K562 (cell line): ENCODE measurements around the gene SLC25A21. TPM values are rescaled to one million over a fixed set of nuclear protein-coding genes. Genes with fewer than 3 reads are reported as not detected.

Source experiments
- CC2D1A ChIP-seq: fragments of 450-650 bp; IDR thresholded peaks from 2 replicates; pipeline ENCODE4 v1.6.1; 2017; ENCODE audit warnings: mild to moderate bottlenecking
- FOSL1 ChIP-seq: fragments of 200-800 bp; sonication (Bioruptor generic); conservative IDR thresholded peaks from 2 replicates; pipeline ENCODE4 v1.6.1; 2016; ENCODE audit warnings: missing genetic modification characterization, missing compliant biosample characterization
- NFE2L1 ChIP-seq: fragments of 450-650 bp; IDR thresholded peaks from 2 replicates; pipeline ENCODE4 v1.6.1; 2016; ENCODE audit warnings: missing genetic modification characterization, low read depth, mild to moderate bottlenecking, missing compliant biosample characterization, moderate library complexity, borderline replicate concordance
- PHB ChIP-seq: fragments of 250-450 bp; sonication (Bioruptor Pico); IDR thresholded peaks from 2 replicates; pipeline ENCODE4 v1.5.0; 2021
- RBFOX2 ChIP-seq: fragments of 200-400 bp; formaldehyde crosslinking; IDR thresholded peaks from 2 replicates; pipeline ENCODE4 v1.6.1; 2017; ENCODE audit warnings: low read depth, mild to moderate bottlenecking, low read length, moderate library complexity
- SLC30A9 ChIP-seq: fragments of 250-450 bp; sonication (Bioruptor Pico); IDR thresholded peaks from 2 replicates; pipeline ENCODE4 v1.8.0; 2022; ENCODE audit warnings: mild to moderate bottlenecking, moderate library complexity
- SOX6 ChIP-seq: fragments of 450-650 bp; IDR thresholded peaks from 2 replicates; pipeline ENCODE4 v1.6.1; 2014; ENCODE audit warnings: mild to moderate bottlenecking
- ZBTB2 ChIP-seq: fragments of 450-650 bp; IDR thresholded peaks from 2 replicates; pipeline ENCODE4 v1.6.1; 2016; ENCODE audit warnings: antibody characterized with exemption
- ZBTB7A ChIP-seq: IDR thresholded peaks from 2 replicates; pipeline ENCODE4 v1.6.1; 2011; ENCODE audit warnings: low read depth, mild to moderate bottlenecking, low read length, moderate library complexity, borderline replicate concordance; ENCODE audit not compliant: control insufficient read depth
- polyA plus RNA-seq, 8 experiments: library from polyadenylated mRNA; depleted of rRNA in 4 of 8; stranded (reverse) in 5 of 8; unstranded in 3 of 8; fragments of >200 nt; fragmentation: Nextera tagmentation in 2 of 8; fragmentation: Illumina TruSeq in 1 of 8; extraction: Ambion mirVana in 2 of 8; extraction: Trizol in 1 of 8; gene quantifications; 2 replicates each; pipeline versions ENCODE4 v1.2.1 to v1.2.3, GENCODE V29; 2011 to 2014; ENCODE audit warnings: inconsistent platforms in 1 of 8, missing spikeins in 1 of 8
- total RNA-seq, 7 experiments: library from RNA; depleted of rRNA in 6 of 7; stranded (reverse); fragments of >200 nt in 6 of 7; fragmentation: Illumina TruSeq in 2 of 7; extraction: Trizol in 2 of 7; gene quantifications; 2 replicates each; pipeline versions ENCODE4 v1.2.1 to v1.2.3, GENCODE V29; 2011 to 2021; ENCODE audit warnings: low replicate concordance in 1 of 7
- TF ChIP-seq, protein P1 (sequence below), 2 experiments: fragments of 450-650 bp in 1 of 2; sonication (generic) in 1 of 2; formaldehyde crosslinking in 1 of 2; IDR thresholded peaks in 1 of 2; conservative IDR thresholded peaks in 1 of 2; 2 replicates each; pipeline versions ENCODE4 v1.6.1 to v1.8.1; 2016 to 2023; ENCODE audit warnings: mild to moderate bottlenecking in 2 of 2, moderate library complexity in 2 of 2, inconsistent platforms in 1 of 2, missing genetic modification reagents in 1 of 2
- TF ChIP-seq, protein P2 (sequence below): fragments of 250-450 bp; sonication (Bioruptor Pico); IDR thresholded peaks from 2 replicates; pipeline ENCODE4 v1.5.0; 2021

Gene SLC25A21
- total and polyA plus RNA-seq, 9 of the 15 experiments (the other 6 are each of a cell fraction or from before 2014, with no cell fraction given) = 15.2 to 46.7 (median 28.7) TPM

DNA sequence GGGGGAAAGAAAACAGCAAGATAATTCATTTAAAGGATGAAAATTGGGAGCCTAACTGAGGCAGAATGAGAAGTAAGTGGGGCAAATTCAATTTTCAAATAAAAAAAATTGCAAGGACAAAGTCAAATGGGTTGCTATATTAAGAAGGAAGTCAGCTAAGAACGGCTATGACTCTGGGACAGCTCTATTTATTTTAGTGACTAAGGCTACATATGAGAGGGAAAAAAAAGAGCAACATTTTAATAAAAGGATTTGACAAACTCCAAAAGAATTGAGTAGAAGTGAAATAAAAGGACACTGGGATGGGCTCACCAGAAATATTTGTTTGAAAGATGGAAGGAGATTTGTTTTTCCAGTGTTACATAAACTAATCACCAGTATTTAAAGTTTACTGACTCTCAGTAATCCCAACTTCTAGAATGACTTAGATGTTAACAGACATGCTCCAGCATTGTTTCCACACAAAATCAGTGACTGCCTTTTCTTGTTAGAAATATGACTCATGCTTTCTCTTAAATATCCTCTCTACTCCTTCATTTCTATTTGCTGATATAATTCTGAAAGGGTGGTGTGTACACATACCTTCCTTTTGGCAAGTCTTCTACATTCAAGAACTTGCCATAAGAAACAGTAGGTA lies 198.5 kb downstream of the SLC25A21 start (continued):
- no peak for TF ChIP-seq ZBTB2
- TF ChIP-seq PHB (CRISPR knock-in tag) = no peak
- no peak for TF ChIP-seq NFE2L1
- no peak for TF ChIP-seq SLC30A9 (CRISPR knock-in tag)
- TF ChIP-seq CC2D1A = no peak
- no peak for TF ChIP-seq RBFOX2
- 0 out of 2 replicates have a peak, but pooled peaks have one; percentile 36 for TF ChIP-seq SOX6
- peak; percentile 45; the same call in 1 of the 2 replicates for TF ChIP-seq FOSL1 (tag)
- TF ChIP-seq, protein P1, sequence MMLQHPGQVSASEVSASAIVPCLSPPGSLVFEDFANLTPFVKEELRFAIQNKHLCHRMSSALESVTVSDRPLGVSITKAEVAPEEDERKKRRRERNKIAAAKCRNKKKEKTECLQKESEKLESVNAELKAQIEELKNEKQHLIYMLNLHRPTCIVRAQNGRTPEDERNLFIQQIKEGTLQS (IDR thresholded peaks at IDR 0.05) = peak; percentile 76
- TF ChIP-seq, protein P1 (CRISPR knock-in tag; conservative IDR thresholded peaks at IDR 0.05) = no peak
- TF ChIP-seq ZBTB7A = no peak
- TF ChIP-seq, protein P2, sequence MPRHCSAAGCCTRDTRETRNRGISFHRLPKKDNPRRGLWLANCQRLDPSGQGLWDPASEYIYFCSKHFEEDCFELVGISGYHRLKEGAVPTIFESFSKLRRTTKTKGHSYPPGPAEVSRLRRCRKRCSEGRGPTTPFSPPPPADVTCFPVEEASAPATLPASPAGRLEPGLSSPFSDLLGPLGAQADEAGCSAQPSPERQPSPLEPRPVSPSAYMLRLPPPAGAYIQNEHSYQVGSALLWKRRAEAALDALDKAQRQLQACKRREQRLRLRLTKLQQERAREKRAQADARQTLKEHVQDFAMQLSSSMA (CRISPR knock-in tag) = no peak
- TF ChIP-seq, all 486 proteins: peak for 10
